HepG2 (cell line): Measurements from ENCODE around the gene SNHG17. TPM values are rescaled to one million over a fixed set of nuclear protein-coding genes. Genes with fewer than 3 reads are reported as not detected.
A peak's percentile ranks its signal among the peaks of the same experiment; 100 is the strongest.

Source experiments
- HHEX ChIP-seq: IDR thresholded peaks from 2 replicates; pipeline ENCODE4 v1.6.1; 2016; ENCODE audit warnings: control low read depth
- PAX8 ChIP-seq: sonication (generic); formaldehyde crosslinking; IDR thresholded peaks from 2 replicates; pipeline ENCODE4 v1.8.0; 2022; ENCODE audit warnings: mild to moderate bottlenecking, missing genetic modification reagents, borderline replicate concordance
- PITX1 ChIP-seq: sonication (generic); formaldehyde crosslinking; IDR thresholded peaks from 2 replicates; pipeline ENCODE4 v1.5.1; 2020; ENCODE audit warnings: mild to moderate bottlenecking, missing genetic modification reagents
- RAD21 ChIP-seq: fragments of 450-650 bp; formaldehyde crosslinking; IDR thresholded peaks from 2 replicates; pipeline ENCODE4 v1.5.0; 2020; ENCODE audit warnings: mild to moderate bottlenecking
- ZBTB8A ChIP-seq: sonication (generic); formaldehyde crosslinking; IDR thresholded peaks from 2 replicates; pipeline ENCODE4 v1.4.0; 2020; ENCODE audit warnings: mild to moderate bottlenecking, low read depth, missing genetic modification reagents, borderline replicate concordance
- ZFP41 ChIP-seq: sonication (generic); formaldehyde crosslinking; IDR thresholded peaks from 2 replicates; pipeline ENCODE4 v1.4.0; 2020; ENCODE audit warnings: mild to moderate bottlenecking, missing genetic modification reagents, borderline replicate concordance
- ZNF550 ChIP-seq: sonication (generic); formaldehyde crosslinking; IDR thresholded peaks from 2 replicates; pipeline ENCODE4 v1.4.0; 2020; ENCODE audit warnings: mild to moderate bottlenecking, missing genetic modification reagents, borderline replicate concordance
- ZNF841 ChIP-seq: sonication (generic); formaldehyde crosslinking; IDR thresholded peaks from 2 replicates; pipeline ENCODE4 v1.8.1; 2023; ENCODE audit warnings: missing genetic modification reagents, borderline replicate concordance
- ZNF878 ChIP-seq: sonication (generic); formaldehyde crosslinking; IDR thresholded peaks from 2 replicates; pipeline ENCODE4 v1.8.1; 2023; ENCODE audit warnings: mild to moderate bottlenecking, missing genetic modification reagents, moderate library complexity
- ZSCAN20 ChIP-seq: sonication (generic); formaldehyde crosslinking; IDR thresholded peaks from 2 replicates; pipeline ENCODE4 v1.4.0; 2020; ENCODE audit warnings: missing genetic modification reagents, mild to moderate bottlenecking, borderline replicate concordance
- polyA plus RNA-seq, 8 experiments: library from polyadenylated mRNA; depleted of rRNA in 3 of 8; stranded (reverse) in 7 of 8; unstranded in 1 of 8; fragments of >200 nt; fragmentation: Illumina TruSeq in 4 of 8; extraction: Trizol in 4 of 8; gene quantifications; 2 replicates each; pipeline versions ENCODE4 v1.2.1 to v1.2.3, GENCODE V29; 2011 to 2016; ENCODE audit warnings: low read depth in 4 of 8, missing spikeins in 1 of 8, mixed read lengths in 1 of 8; ENCODE audit not compliant: insufficient read depth in 1 of 8
- total RNA-seq, 5 experiments: library from RNA; depleted of rRNA; stranded (reverse); fragments of >200 nt; fragmentation: Illumina TruSeq; extraction: Trizol; gene quantifications; 2 replicates each; pipeline ENCODE4 v1.2.3, GENCODE V29; 2016; ENCODE audit warnings: low read depth in 1 of 5
- TF ChIP-seq, protein P1 (sequence below): sonication (generic); formaldehyde crosslinking; IDR thresholded peaks from 2 replicates; pipeline ENCODE4 v1.4.0; 2020; ENCODE audit warnings: missing genetic modification reagents, low read depth, mild to moderate bottlenecking, borderline replicate concordance
- TF ChIP-seq, protein P2 (sequence below): sonication (generic); formaldehyde crosslinking; conservative IDR thresholded peaks from 2 replicates; pipeline ENCODE4 v1.8.1; 2023; ENCODE audit warnings: missing genetic modification reagents
- TF ChIP-seq, protein P3 (sequence below): sonication (generic); formaldehyde crosslinking; IDR thresholded peaks from 2 replicates; pipeline ENCODE4 v1.5.0; 2020; ENCODE audit warnings: mild to moderate bottlenecking, missing genetic modification reagents, borderline replicate concordance
- TF ChIP-seq, protein P4 (sequence below): sonication (generic); formaldehyde crosslinking; IDR thresholded peaks from 2 replicates; pipeline ENCODE4 v1.4.0; 2020; ENCODE audit warnings: low read depth, mild to moderate bottlenecking, missing genetic modification reagents
- TF ChIP-seq, protein P5 (sequence below): sonication (generic); formaldehyde crosslinking; IDR thresholded peaks from 2 replicates; pipeline ENCODE4 v1.8.1; 2022; ENCODE audit warnings: mild to moderate bottlenecking, missing genetic modification reagents

Gene SNHG17
- total and polyA plus RNA-seq, 2 of the 13 experiments (the other 11 are each of a cell fraction or from before 2014, with no cell fraction given), result 26.2 to 41.2 TPM

DNA sequence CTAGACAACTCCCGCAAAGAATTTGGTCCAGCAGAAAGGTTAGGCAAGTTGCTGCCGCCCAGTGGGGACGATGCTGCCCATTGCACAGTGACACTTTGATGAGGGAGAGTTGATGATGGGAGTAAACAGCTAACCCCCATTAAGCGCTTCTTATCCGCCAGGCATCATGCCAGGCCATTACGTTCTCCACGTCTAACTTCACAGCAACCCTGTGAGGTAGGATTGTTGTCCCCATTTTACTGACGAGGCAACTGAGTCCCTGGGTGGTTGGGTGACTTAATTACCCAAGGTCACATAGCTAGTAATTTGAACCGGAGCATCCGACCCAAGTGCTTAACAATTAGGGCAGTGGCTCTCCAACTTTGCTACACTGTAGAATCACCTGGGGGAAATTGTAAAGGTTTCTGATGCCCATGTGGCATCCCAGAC, 38.3 kb upstream of the SNHG17 start (continued):
- TF ChIP-seq, protein P1, sequence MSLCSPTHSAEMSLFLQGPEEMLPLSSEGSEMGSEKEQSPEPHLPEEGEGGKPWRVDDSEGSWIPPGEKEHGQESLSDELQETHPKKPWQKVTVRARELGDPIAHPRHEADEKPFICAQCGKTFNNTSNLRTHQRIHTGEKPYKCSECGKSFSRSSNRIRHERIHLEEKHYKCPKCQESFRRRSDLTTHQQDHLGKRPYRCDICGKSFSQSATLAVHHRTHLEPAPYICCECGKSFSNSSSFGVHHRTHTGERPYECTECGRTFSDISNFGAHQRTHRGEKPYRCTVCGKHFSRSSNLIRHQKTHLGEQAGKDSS (CRISPR knock-in tag), result 0 out of 2 replicates have a peak, but pooled peaks have one; percentile 4
- TF ChIP-seq, protein P2, sequence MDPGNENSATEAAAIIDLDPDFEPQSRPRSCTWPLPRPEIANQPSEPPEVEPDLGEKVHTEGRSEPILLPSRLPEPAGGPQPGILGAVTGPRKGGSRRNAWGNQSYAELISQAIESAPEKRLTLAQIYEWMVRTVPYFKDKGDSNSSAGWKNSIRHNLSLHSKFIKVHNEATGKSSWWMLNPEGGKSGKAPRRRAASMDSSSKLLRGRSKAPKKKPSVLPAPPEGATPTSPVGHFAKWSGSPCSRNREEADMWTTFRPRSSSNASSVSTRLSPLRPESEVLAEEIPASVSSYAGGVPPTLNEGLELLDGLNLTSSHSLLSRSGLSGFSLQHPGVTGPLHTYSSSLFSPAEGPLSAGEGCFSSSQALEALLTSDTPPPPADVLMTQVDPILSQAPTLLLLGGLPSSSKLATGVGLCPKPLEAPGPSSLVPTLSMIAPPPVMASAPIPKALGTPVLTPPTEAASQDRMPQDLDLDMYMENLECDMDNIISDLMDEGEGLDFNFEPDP (CRISPR knock-in tag), result no peak
- TF ChIP-seq, protein P3, sequence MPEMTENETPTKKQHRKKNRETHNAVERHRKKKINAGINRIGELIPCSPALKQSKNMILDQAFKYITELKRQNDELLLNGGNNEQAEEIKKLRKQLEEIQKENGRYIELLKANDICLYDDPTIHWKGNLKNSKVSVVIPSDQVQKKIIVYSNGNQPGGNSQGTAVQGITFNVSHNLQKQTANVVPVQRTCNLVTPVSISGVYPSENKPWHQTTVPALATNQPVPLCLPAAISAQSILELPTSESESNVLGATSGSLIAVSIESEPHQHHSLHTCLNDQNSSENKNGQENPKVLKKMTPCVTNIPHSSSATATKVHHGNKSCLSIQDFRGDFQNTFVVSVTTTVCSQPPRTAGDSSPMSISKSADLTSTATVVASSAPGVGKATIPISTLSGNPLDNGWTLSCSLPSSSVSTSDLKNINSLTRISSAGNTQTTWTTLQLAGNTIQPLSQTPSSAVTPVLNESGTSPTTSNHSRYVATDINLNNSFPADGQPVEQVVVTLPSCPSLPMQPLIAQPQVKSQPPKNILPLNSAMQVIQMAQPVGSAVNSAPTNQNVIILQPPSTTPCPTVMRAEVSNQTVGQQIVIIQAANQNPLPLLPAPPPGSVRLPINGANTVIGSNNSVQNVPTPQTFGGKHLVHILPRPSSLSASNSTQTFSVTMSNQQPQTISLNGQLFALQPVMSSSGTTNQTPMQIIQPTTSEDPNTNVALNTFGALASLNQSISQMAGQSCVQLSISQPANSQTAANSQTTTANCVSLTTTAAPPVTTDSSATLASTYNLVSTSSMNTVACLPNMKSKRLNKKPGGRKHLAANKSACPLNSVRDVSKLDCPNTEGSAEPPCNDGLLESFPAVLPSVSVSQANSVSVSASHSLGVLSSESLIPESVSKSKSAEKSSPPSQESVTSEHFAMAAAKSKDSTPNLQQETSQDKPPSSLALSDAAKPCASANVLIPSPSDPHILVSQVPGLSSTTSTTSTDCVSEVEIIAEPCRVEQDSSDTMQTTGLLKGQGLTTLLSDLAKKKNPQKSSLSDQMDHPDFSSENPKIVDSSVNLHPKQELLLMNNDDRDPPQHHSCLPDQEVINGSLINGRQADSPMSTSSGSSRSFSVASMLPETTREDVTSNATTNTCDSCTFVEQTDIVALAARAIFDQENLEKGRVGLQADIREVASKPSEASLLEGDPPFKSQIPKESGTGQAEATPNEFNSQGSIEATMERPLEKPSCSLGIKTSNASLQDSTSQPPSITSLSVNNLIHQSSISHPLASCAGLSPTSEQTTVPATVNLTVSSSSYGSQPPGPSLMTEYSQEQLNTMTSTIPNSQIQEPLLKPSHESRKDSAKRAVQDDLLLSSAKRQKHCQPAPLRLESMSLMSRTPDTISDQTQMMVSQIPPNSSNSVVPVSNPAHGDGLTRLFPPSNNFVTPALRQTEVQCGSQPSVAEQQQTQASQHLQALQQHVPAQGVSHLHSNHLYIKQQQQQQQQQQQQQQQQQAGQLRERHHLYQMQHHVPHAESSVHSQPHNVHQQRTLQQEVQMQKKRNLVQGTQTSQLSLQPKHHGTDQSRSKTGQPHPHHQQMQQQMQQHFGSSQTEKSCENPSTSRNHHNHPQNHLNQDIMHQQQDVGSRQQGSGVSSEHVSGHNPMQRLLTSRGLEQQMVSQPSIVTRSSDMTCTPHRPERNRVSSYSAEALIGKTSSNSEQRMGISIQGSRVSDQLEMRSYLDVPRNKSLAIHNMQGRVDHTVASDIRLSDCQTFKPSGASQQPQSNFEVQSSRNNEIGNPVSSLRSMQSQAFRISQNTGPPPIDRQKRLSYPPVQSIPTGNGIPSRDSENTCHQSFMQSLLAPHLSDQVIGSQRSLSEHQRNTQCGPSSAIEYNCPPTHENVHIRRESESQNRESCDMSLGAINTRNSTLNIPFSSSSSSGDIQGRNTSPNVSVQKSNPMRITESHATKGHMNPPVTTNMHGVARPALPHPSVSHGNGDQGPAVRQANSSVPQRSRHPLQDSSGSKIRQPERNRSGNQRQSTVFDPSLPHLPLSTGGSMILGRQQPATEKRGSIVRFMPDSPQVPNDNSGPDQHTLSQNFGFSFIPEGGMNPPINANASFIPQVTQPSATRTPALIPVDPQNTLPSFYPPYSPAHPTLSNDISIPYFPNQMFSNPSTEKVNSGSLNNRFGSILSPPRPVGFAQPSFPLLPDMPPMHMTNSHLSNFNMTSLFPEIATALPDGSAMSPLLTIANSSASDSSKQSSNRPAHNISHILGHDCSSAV (CRISPR knock-in tag), result no peak; the same call in 1 of the 2 replicates
- peak; percentile 80; the same call in 1 of the 2 replicates for TF ChIP-seq ZNF550 (CRISPR knock-in tag)
- TF ChIP-seq PAX8 (CRISPR knock-in tag), result no peak
- TF ChIP-seq, protein P4, sequence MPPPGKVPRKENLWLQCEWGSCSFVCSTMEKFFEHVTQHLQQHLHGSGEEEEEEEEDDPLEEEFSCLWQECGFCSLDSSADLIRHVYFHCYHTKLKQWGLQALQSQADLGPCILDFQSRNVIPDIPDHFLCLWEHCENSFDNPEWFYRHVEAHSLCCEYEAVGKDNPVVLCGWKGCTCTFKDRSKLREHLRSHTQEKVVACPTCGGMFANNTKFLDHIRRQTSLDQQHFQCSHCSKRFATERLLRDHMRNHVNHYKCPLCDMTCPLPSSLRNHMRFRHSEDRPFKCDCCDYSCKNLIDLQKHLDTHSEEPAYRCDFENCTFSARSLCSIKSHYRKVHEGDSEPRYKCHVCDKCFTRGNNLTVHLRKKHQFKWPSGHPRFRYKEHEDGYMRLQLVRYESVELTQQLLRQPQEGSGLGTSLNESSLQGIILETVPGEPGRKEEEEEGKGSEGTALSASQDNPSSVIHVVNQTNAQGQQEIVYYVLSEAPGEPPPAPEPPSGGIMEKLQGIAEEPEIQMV (CRISPR knock-in tag), result 0 out of 2 replicates have a peak, but pooled peaks have one; percentile 9
- TF ChIP-seq ZNF878 (CRISPR knock-in tag), result no peak
- TF ChIP-seq RAD21, result no peak
- TF ChIP-seq PITX1 (CRISPR knock-in tag), result 0 out of 2 replicates have a peak, but pooled peaks have one; percentile 13
- TF ChIP-seq HHEX (CRISPR knock-in tag), result no peak
- TF ChIP-seq ZSCAN20 (CRISPR knock-in tag), result no peak
- peak; percentile 67; the same call in 1 of the 2 replicates for TF ChIP-seq ZFP41 (CRISPR knock-in tag)
- TF ChIP-seq ZBTB8A (CRISPR knock-in tag), result no peak
- no peak for TF ChIP-seq ZNF841 (CRISPR knock-in tag)
- TF ChIP-seq, protein P5, sequence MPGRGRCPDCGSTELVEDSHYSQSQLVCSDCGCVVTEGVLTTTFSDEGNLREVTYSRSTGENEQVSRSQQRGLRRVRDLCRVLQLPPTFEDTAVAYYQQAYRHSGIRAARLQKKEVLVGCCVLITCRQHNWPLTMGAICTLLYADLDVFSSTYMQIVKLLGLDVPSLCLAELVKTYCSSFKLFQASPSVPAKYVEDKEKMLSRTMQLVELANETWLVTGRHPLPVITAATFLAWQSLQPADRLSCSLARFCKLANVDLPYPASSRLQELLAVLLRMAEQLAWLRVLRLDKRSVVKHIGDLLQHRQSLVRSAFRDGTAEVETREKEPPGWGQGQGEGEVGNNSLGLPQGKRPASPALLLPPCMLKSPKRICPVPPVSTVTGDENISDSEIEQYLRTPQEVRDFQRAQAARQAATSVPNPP (CRISPR knock-in tag), result no peak
